Measurements from ENCODE around the gene ZNF365.

DNA sequence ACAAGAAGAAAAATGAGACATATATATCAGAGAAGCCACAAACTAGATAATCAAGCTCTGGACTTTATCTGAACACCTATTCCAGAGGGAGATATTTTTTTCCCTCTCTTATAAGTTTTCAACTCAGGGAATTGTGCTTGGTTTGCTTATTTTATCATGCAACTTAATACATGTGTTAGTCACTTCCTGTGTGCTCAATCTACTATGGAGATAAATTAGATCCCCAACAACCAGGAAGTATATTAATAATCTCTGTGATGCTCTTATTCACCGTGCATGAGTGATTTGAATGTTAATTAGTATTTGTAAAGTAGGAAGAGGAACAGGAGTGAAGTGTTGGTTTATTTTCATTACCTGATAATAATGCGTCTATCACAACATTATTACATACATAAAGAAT is 38.8 kb upstream of the ZNF365 start:
- no peak for TF ChIP-seq POLR2A (IDR thresholded peaks at IDR 0.05; ENCODE audit: low read length)
- no peak for TF ChIP-seq GATA1 (IDR thresholded peaks at IDR 0.05; ENCODE audit: low read depth, low read length)

Data from erythroblast (primary cell).